NCI-H446 (cell line): ENCODE results near the gene GRIK4.

Experiments
- DNase-seq, 2 experiments: peaks; one replicate each; lab custom pipeline; 2025; lab: John Stamatoyannopoulos, UW

Gene GRIK4

GRCh38 chr11:120956710-120957495 is 445.4 kb downstream of the GRIK4 start:
- peak in 1 of 2 experiments; percentile 17 for DNase-seq

- DNase-seq: no peak
Measured at GRCh38 chr11:120958185-120958584, 446.6 kb downstream of the GRIK4 start.

- peak in 1 of 2 experiments; percentile 67 for DNase-seq
Measured at GRCh38 chr11:120959189-120959588, 447.6 kb downstream of the GRIK4 start.

GRCh38 chr11:120964857-120965256 is 453.3 kb downstream of the GRIK4 start:
- DNase-seq: no peak

GRCh38 chr11:120966840-120967239 is 455.3 kb downstream of the GRIK4 start:
- DNase-seq: no peak

- no peak for DNase-seq
Measured at GRCh38 chr11:120969993-120970392, 458.4 kb downstream of the GRIK4 start.

- DNase-seq: no peak
Measured at GRCh38 chr11:120971825-120972224, 460.3 kb downstream of the GRIK4 start.

- no peak for DNase-seq
Measured at GRCh38 chr11:120972621-120973020, 461.1 kb downstream of the GRIK4 start.

- peak; percentile 54 to 92 for DNase-seq
Measured at GRCh38 chr11:120973501-120973900, 462.0 kb downstream of the GRIK4 start.

GRCh38 chr11:120974466-120974865 is 462.9 kb downstream of the GRIK4 start:
- no peak for DNase-seq

GRCh38 chr11:120974965-120975364 is 463.4 kb downstream of the GRIK4 start:
- DNase-seq: no peak

- peak; percentile 38 to 92 for DNase-seq
Measured at GRCh38 chr11:120977266-120978137, 466.0 kb downstream of the GRIK4 start.

- DNase-seq: no peak
Measured at GRCh38 chr11:120978701-120979100, 467.2 kb downstream of the GRIK4 start.

- no peak for DNase-seq
Measured at GRCh38 chr11:120985718-120986569, 474.4 kb downstream of the GRIK4 start.

- DNase-seq: no peak
Measured at GRCh38 chr11:120988603-120989002, 477.1 kb downstream of the GRIK4 start.

- DNase-seq: no peak
Measured at GRCh38 chr11:120991830-120992686, 480.5 kb downstream of the GRIK4 start.

GRCh38 chr11:120994091-120994859 is 482.7 kb downstream of the GRIK4 start:
- DNase-seq: no peak

GRCh38 chr11:120995184-120995583 is 483.6 kb downstream of the GRIK4 start:
- DNase-seq: no peak

- no peak for DNase-seq
Measured at GRCh38 chr11:120996973-120997372, 485.4 kb downstream of the GRIK4 start.

GRCh38 chr11:120998581-120998980 is 487.0 kb downstream of the GRIK4 start:
- DNase-seq: no peak
